Renal cortex interstitium (tissue), 11 donors: Measurements from ENCODE around the gene MCF2L. TPM values are rescaled to one million over a fixed set of nuclear protein-coding genes. Genes with fewer than 3 reads are reported as not detected.

ENCODE experiments used
- DNase-seq, 11 donors: peaks; one replicate each; pipeline ENCODE4 v3.0.0-alpha.2; 2013; ENCODE audit warnings: low read depth in 9 of 11, low spot score in 4 of 11; ENCODE audit errors: extremely low read depth in 1 of 11
- polyA plus RNA-seq, 3 donors: library from polyadenylated mRNA; unstranded; fragments of 120-200 nt; gene quantifications; one replicate each; pipeline ENCODE4 v1.2.1, GENCODE V29; 2013; ENCODE audit not compliant: insufficient read length in 3 of 3

MCF2L gene
- polyA plus RNA-seq, 3 donors, result 29.5 to 46.9 (median 34.9) TPM

DNA sequence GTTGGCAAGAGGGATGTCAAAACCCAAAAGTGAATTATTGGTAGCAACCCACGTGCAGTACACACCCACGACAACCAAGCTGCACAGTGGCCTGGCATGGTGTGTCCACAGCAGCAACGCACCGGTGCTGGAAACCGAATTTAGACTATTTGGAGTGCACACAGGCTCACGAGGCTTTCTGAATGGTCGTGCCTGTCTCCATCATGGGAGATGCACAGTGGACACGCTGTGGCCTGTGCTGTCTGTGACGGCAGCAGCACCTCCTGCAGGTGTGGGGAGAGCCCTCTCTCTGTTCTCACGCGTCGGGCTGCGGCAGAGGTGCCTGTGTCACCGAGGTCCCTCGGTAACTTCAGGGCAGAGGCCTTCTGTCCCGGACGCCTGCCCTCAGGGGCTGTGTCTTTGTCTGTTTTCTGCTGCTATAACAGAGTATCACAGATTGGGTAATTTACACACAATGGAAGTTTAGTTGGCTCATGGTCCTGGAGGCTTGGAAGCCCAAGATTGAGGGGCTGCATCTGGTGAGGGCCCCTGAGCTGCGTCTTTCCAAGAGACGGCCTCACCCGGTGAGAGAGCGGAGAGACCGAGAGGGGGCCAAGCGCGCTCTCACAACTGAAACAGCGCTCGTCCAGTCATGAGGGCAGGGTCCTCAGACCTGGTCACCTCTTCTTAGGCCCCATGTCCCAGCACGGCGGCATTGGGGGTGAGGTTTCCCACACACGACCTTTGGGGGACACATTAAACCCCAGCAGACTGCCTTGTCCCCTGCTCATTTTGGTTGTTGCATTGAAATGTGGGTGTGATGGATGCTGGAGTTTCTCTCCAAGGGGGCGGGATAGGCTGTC is 9.1 kb upstream of the MCF2L start:
- no peak for DNase-seq

DNA sequence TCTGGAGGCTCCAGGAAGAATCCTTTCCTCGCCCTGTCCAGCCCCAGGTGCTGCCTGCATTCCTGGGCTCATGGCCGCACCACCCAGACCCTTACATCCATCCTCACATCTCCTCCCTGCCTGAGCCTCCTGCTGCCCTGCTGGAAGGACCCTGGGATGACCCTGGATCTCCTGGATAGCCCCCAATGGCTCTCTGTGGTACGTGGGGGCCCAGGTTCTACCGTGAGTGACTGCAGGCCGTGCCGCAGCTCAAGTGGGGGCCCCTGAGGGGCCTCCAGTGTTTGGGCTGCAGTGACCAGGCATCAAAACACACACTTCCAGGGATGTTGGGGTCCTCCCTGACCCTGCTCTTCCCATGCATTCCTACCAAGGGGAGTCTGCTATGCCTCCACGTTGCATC is 8.3 kb upstream of the MCF2L start:
- no peak for DNase-seq

DNA sequence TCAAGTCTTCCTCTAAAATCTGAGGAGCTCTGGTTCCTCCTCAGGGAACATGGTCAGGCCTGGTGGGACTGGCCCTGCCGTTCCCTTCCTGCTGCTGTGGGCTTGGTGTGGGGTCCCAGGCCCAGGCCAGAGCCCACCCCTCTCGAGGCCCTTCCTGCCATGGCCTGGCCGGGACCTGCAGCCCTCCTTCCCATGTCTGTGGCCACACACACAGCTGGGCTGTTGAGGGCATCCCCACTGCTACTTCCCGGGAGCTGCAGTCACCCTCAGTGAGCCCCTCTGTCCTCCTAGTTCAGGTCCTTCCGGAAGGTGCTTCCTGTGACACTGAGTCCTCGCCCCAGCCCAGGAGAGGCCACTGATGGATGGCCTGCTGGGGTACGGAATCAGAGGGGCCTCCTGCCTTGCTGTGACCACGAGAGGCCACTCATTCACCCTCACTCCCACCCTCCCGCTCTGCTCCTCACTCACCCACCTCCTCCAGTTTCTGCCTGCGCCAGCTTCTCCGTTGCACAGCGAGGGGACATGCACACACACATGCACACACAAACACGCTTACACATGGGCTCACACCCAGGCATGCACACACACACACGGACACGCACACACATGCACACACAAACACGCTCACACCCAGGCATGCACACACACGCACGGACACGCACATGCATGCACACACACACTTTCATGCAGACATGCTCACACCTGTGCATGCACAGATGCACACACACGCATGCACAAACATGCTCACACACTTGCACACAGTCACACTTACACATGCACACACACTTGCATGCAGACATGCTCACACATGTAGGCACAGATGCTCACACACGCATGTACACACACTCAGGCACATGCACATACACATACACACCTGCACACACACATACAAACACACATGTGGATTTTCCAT is 7.3 kb upstream of the MCF2L start:
- no peak for DNase-seq

DNA sequence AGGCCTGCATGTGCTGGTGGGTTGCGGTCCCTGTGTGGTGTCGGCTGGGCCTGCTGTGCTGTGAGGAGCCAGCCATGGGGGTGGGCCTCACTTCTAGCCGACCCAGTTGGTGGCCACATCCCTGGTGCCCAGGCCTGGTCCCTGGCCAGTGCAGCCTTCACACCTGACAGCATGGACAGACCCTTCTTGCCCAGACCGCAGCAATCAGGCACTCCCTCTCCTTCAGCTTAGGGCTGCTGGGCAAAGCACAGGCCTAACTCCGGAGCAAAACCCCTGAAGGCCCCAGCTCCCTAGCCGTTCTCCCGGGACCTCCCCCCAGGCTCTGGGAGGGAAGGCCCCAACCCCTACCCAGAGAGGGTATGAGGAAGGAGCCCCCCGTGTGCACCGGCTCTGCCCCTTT is 6.6 kb upstream of the MCF2L start:
- DNase-seq, result no peak

DNA sequence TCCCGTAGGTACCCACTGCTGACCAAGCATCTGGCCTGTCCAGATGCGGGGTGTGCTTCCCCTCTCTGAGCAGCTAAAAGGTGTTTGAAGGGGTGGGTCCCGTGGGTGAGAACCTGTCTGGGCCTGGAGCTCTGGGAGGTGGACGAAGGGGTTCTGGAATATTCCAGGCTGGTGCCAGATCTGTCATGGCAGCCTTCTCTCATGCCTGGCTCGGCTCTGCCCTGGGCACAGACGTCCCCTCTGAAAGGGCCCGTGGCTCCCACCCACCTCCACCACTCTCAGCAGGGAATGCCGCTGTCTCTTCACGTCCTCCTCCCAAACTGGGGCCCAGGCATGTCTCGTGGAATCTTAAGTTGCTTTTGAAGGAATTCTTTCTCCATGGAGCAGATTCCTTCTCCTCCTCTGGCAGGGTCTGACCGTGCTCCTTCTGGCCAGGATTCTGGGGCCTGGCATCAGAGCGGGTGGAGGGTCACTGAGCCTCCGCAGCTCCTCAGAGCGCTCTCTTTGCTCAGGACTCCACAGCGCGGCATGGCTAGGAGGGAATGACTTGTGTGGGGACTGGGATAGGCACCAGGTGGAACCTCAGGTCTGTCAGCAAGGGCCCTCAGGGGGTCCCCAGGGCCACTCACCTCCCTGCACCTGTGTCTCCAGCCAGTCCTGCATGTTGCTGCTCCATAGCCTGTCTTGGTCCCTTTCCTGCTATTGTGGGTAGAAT is 5.9 kb upstream of the MCF2L start:
- DNase-seq, result no peak

DNA sequence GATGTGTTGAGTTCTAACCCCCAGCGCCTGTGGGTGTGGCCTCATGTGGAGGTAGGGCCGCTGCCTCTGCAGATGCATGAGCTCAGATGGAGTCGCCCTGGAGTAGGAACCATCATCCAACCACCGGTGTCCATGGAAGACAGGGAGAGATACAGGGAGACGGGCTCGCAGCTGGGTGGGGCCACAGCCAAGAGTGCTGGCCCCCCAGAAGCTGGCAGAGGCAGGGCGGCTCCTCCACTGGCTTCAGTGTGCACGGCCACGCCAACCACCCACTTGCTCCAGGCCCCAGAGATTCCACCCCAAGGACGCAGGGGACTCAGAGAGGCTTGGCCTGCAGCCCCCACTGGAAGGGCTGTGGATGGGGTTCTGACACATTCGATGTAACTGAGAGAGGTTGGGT is 5.4 kb upstream of the MCF2L start:
- no peak for DNase-seq

DNA sequence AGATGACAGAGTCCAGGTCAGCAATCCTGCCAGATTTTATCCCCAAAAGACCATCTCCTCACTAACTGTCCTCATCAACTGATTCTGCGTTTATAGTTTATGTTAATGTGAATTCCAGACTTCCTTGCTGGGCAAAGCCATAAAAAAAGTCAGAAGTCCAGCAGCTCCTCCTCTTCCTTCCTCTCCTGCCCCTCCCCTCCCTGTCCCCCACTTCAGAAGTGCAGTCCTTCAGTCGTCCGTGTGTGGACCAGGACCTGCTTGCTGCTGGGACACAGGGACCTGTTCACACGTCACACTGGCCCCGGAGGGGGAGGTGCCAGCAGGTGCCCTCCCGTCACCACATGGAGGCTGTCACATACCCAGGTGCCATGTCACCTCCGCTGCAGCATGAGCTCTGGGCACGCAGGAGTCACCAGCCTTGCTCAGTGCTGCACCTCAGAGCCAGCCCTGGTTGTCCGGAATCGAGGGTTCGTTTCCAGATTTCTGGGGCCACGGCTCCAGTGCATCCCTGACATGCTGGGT is 4.0 kb upstream of the MCF2L start:
- no peak for DNase-seq

DNA sequence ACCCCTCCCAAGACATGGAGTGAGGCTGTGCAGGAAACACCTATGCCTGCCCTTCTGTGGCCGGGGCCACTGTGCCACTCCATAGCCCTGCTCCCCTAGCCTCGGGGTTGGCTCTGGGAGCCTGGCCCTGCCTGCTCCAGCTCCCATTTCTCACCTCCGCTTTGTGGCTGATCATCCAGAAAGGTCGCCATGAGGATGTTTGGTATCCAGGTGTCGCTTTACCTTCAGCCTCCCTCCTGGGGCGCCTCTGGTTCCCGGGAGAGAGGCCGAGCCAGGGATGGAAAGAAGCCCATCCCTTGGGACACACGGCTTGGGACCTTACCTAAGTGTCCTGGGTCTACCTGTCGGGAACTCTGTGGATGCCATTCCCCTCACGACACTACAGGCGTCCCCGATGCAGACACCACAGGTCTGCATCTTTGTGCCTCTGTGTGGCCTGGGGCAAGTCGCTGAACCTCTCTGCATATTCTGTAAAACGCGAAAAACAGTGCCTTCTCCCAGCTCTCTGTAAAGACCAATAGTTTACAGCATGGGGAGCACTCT is 3.4 kb upstream of the MCF2L start:
- DNase-seq, result no peak

DNA sequence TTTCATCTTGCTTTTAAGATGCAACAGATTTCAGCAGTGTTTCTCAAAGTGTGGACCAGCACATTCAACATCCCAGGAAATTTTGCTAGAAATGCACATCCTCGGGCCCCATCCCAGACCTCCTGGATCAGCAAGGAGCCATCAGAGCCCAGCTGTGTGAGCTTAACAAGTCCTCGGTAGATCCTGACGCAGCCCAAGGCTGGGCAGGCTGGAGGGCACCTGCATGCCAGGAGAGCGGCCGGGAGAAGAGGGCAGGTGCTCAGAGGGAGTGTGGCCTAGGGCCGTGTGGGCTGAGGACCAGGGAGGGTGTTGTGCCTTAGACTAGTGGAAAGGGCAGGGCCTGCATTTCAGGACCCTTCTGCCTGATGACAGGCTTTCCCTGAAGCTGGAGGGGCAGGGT is 2.2 kb upstream of the MCF2L start:
- no peak for DNase-seq

DNA sequence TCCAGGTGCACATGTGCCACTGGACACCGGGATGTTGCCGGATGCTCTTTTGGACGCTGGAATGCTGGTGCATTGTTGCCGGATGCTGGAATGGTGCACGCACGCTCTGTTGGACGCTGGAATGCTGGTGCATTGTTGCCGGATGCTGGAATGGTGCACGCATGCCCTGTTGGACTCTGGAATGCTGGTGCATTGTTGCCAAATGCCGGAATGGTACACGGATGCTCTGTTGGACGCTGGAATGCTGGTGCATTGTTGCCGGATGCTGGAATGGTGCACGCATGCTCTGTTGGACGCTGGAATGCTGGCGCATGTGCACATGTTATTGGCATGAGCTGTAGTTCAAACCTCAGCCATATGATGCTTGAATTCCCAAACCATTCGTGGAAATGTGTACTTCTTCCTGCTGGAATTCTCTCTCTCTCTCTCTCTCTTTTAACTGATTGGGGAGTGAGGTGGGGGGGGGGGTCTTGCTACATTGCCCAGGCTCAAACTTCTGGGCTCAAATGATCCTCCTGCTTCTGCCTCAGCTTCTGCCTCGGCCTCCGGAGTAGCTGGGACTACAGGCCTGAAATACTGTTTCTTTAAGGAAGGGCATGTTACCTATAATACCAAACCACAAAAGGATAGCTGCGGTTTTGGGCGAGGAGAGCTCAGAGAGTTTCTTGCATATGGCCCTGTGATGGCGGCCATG is 1.2 kb upstream of the MCF2L start:
- DNase-seq, result no peak

DNA sequence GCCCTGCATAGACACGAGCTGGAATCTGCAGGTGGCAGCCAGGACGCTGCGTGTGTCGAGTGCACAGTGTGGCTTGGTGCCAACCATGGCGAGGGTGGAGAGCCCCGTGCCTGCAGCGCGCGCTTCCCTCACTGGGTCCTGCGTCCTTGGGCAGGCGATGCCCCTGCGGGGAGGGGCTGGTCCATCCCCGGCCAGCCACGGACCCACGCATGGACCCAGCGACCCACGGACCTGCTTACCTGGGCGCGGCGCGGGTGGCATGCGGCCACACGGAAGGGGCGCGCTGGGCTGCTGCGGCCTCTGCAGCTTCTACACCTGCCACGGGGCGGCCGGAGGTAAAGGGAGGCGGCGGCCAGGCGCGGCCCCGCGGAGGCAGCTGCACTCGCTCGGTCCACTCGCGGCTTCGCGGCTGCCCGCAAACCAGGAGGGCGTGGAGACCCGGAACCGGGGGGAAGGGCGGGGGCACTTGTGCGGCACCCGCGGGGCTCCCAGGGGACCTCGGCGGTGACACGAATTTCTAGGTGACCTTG is 569 bp upstream of the MCF2L start:
- DNase-seq, result no peak

DNA sequence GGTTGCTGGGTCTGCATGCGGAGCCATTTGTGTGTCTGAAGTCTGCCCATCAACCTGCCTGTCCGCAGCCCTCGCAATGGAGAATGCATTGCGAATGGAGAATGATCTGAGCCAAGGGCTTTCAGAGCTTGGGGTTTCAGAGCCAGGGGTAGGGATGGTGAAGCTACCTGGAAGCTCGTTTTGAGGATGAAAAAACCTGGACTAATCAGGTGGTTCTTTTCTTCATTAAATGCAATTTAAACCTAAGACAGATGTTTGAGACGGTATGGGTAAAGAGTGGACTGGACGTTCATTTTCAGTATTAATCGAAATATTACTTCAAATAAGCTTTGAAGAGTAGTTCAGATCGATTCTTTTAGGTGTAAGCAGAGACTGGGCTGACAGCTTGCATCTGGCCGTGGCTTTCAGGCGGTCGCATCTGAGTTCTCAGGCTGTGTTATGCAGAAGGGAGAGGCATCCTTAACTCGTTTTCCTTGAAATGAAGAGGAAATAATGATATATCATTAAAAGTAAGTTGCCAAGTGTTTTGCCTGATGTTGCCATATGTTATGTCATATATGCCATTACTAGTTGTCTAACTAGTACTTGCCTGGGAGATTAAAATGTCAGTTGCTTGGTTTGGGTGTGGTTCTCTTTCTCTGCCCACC is 801 bp downstream of the MCF2L start:
- no peak for DNase-seq

DNA sequence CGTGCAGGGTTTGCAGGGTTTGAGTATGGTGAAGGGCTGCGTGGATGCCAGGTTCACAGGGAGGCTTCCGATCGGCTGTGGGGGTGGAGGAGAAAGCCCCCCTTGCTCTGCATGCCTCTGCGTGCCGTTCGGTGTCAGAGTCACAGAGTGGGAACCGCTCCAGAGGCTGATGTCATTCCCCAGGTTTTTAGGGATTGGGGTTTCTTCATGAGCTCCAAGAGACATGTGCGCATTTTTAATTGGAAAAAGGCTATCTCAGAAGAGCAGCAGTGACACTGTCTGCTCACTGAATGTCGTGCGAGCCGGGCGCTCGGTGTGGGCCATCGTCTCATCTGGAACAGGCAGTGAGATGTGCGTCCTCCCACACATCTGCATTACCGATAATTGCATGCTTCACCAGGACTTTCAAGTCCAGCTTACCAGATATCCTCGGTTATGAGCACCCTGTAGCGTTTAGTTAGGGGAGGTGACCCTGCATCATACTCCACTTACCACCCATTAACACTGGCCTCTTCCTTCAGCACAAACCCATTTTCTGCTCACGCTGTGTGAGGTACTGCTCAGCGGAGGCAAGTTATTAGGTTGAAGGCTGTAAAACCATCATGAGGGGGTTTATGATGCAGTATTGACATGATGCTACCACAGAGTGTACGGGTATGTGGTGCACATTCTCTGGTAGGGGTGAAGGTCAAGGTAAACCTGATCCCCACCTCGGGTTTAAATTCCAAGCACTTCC is 1.7 kb downstream of the MCF2L start:
- no peak for DNase-seq

DNA sequence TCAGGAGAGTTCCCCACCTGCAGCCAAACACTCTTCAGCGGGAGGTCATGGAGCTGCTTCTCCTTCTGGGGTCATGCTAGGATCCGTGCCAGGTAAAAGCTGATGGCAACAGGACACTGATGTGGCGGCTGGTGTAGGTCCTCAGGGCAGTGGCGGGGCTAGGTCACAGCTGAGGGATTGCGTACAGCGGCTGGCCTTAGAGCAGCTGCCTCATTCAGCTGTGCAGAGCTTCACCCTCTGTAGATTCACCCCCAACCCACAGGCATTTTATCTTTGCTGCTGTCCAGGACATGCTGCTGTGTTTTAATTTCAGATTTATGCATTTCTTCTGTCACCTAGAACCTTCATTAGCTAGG is 2.3 kb downstream of the MCF2L start:
- no peak for DNase-seq

DNA sequence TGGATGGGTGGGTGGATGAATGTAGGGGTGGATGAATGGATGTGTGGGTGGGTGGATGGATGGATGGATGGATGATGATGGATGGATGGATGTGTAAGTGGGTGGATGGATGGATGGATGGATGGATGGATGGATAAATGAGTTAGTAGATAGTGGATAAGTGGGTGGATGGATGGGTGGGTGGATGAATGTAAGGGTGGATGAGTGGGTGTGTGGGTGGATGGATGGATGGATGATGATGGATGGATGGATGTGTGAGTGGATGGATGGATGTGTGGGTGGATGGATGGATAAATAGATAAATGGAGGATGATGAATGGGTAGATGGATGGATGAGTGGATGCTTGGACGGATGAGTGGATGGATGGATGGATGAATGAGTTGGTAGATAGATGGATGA is 3.2 kb downstream of the MCF2L start:
- no peak for DNase-seq

DNA sequence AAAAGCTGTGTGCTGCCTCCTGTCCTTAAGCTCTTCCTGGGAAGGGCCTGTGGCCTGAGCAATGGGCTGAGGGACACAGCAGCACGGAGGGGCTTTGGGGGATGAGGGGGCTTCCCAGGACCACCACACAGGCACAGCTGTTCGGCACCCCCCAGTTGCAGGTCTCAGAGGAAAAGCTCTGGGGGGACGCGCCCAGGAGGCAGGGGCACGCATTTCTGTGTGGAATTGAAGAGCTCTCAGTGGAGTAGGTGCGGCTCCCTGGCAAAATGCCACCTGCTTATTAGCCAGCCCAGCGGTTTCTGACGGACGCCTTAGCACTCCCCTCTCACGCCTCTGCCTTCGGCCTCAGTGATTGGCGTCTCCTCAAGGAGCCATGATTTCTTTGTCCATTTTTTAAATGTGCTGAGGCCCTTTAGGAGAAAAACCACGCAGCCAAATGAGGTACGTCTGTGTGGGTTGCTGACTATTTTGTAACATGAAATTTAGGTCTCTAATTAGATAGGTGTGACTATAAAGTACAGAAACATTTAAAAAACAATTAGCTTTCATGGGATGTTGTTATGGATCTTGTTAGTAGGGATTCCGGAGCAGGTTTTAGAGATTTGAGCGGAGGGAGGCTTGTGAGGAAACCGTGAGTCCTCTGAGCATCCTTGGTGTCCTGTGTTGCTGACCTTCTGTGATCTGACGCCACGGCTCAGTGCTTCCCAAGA is 4.0 kb downstream of the MCF2L start:
- no peak for DNase-seq

DNA sequence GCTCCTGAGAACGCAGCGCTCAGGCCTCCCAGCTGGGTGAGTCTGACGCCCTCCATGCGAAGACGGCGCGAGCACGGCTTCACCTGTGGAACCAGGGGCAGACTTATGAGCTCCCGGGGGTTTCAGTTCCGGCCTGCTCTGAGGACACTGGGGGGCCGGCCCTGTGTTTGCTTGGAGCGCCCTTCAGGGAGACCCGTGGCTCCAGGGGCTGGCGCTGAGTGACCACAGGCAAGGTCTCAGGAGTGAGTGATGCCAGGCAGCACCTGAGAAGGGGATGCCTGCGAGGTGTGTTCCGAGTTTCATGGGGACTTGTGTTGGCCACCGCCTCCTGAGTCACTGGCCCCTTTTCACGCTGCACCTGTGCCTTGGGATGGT is 4.5 kb downstream of the MCF2L start:
- no peak for DNase-seq
